Activated B cell treated with CpG ODN at 0.5 μM for 24 hours (primary cell): ENCODE data around the gene OR6C2. TPM values are rescaled to one million over a fixed set of nuclear protein-coding genes. Genes with fewer than 3 reads are reported as not detected.
"Not testable (repeated sequence)": the region's sequence is repeated elsewhere in the genome, so short reads cannot be mapped to it uniquely, and the experiment has no call there.

Experiments
- ATAC-seq: fragments of 200-7000 bp; cut with Tn5 transposase; one replicate; pipeline ENCODE4 v1.10.0; 2021; ENCODE audit warnings: low read depth, mild to moderate bottlenecking, moderate library complexity
- CTCF ChIA-PET: fragments of 350-600 bp; sonication (Branson Sonifier 250); formaldehyde crosslinking; loops from one replicate; lab custom pipeline; 2021; ENCODE audit warnings: antibody characterized with exemption; lab: Charles Lee
- POLR2A ChIA-PET: fragments of 350-600 bp; sonication (Branson Sonifier 250); formaldehyde crosslinking; loops from one replicate; lab custom pipeline; 2021; ENCODE audit warnings: antibody characterized with exemption; lab: Charles Lee
- DNase-seq: peaks from one replicate; pipeline ENCODE4 v3.0.0; 2022
- H3K27ac Mint-ChIP-seq: one replicate; pipeline ENCODE4 v1.8.0; 2020; ENCODE audit warnings: mixed read lengths
- H3K27me3 Mint-ChIP-seq: one replicate; pipeline ENCODE4 v1.8.0; 2021; ENCODE audit warnings: mixed read lengths
- H3K36me3 Mint-ChIP-seq: one replicate; pipeline ENCODE4 v1.8.0; 2021; ENCODE audit warnings: low read depth, mixed read lengths
- H3K4me1 Mint-ChIP-seq: one replicate; pipeline ENCODE4 v1.8.0; 2021; ENCODE audit warnings: mixed read lengths
- H3K4me3 Mint-ChIP-seq: one replicate; pipeline ENCODE4 v1.8.0; 2020; ENCODE audit warnings: mild to moderate bottlenecking, mixed read lengths
- H3K9me3 Mint-ChIP-seq: one replicate; pipeline ENCODE4 v1.8.0; 2020; ENCODE audit warnings: mixed read lengths
- CTCF ChIP-seq: fragments of 200-600 bp; IDR thresholded peaks from one replicate; pipeline ENCODE4 v1.8.0; 2022; ENCODE audit warnings: antibody characterized with exemption, mild to moderate bottlenecking
- intact Hi-C: fragments of 100-400 bp; cut with micrococcal nuclease; formaldehyde crosslinking; loops from one replicate; pipeline ENCODE4 v1.15.1; 2024
- total RNA-seq: library from RNA; stranded (reverse); gene quantifications from 2 replicates; pipeline ENCODE4 v1.2.3, GENCODE V29; 2022

The OR6C2 gene
- not detected in 2 replicates for total RNA-seq

DNA sequence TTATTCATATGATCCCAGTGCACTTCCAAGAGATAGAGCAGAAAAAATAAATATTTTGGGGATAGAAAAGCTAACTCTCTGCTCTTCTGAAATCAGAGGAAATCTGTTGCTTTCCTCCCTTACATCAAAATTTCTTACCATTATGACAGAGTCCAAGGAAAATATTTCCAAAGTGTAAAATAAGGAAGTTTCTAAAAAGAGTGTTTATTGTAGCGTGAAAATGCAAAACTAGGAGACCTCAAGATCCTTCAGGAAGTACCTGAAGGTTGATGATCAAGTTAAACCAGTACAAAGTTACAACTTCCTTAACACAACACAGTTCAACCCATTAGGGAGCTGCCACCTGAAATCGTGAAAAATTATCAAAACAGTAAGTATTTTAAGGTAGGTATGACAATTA lies at the start of gene OR6C2:
Gene OR6C2, plus strand, starts transcription at position 301 of the 400 bp plus-strand sequence. CDS start 8,138 bp downstream, outside the sequence.
- no peak for TF ChIP-seq CTCF
- Mint-ChIP-seq H3K36me3 (peaks cover 7% of the 10 kb centered on the region), H3K27me3 (peaks cover 2% of the 10 kb centered on the region), H3K4me3 (no peak within 1 kb of the TSS), H3K27ac (no peak within 1 kb of the TSS), H3K9me3 (peaks cover 20% of the 10 kb centered on the region), H3K4me1 (peaks cover 5% of the 10 kb centered on the region)
- ChIA-PET POLR2A (no interaction called here), CTCF (no interaction called here)
- no peak for ATAC-seq
- intact Hi-C loops, result no loop called here
- no peak for DNase-seq

- DNase-seq, result no peak
- Mint-ChIP-seq H3K4me3 (no peak overlapping the region), H3K27ac (no peak overlapping the region), H3K9me3 (no peaks in the 10 kb centered on the region), H3K4me1 (no peaks in the 10 kb centered on the region), H3K36me3 (no peaks in the 10 kb centered on the region), H3K27me3 (peaks cover 5% of the 10 kb centered on the region)
- ATAC-seq, result no peak
- POLR2A ChIA-PET, result no interaction called here
- intact Hi-C loops, result no loop called here
- CTCF ChIA-PET, result no interaction called here
- no peak for TF ChIP-seq CTCF
Measured at GRCh38 chr12:55396326-55396725, 47.5 kb upstream of the OR6C2 start.

GRCh38 chr12:55400229-55400628 lies 43.6 kb upstream of the OR6C2 start, which contains the start of gene OR6C65:
OR6C65 (plus strand) TSS chr12:55400529; CDS start chr12:55400529, 0 bp downstream.
- ATAC-seq (no peak), DNase-seq (no peak)
- no peaks in the 10 kb centered on the region for H3K36me3 Mint-ChIP-seq
- H3K27ac Mint-ChIP-seq, result no peak within 1 kb of the TSS
- no peaks in the 10 kb centered on the region for H3K27me3 Mint-ChIP-seq
- no peak within 1 kb of the TSS for H3K4me3 Mint-ChIP-seq
- ChIA-PET POLR2A (no interaction called here), CTCF (no interaction called here)
- no peak for TF ChIP-seq CTCF
- intact Hi-C loops, result no loop called here
- H3K4me1 Mint-ChIP-seq, result no peaks in the 10 kb centered on the region
- peaks cover 2% of the 10 kb centered on the region for H3K9me3 Mint-ChIP-seq

DNA sequence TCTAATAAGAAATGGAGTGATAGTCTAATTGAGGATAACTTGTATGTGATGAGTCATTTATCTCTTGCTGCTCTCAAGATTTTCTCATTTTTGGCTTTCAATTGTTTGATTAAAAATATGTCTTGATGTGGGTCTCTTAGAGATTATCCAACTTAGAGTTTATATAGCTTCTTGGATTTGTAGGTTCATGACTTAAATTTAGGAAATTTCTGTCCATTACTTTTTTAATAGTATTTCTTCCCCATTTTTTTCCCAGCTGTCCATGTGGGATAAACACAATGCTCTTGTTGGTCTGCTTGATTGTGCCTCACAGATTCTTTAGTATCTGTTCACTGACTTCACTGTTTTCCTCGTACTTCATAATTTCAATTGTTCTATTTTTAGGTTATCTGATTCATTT lies 36.0 kb upstream of the OR6C2 start:
- CTCF ChIA-PET, result no interaction called here
- peaks cover 5% of the 10 kb centered on the region for H3K9me3 Mint-ChIP-seq

GRCh38 chr12:55409133-55409532 lies 34.7 kb upstream of the OR6C2 start:
- POLR2A ChIA-PET, H3K9me3 Mint-ChIP-seq, ATAC-seq, DNase-seq, H3K4me1 Mint-ChIP-seq, H3K27me3 Mint-ChIP-seq, H3K36me3 Mint-ChIP-seq, CTCF ChIA-PET, H3K4me3 Mint-ChIP-seq, H3K27ac Mint-ChIP-seq, intact Hi-C loops: not testable (repeated sequence)

More for the DNA sequence above, 36.0 kb upstream of the OR6C2 start:
- no peak for DNase-seq
- H3K4me3 Mint-ChIP-seq, result no peak overlapping the region
- H3K4me1 Mint-ChIP-seq, result no peaks in the 10 kb centered on the region
- intact Hi-C loops, result no loop called here
- TF ChIP-seq CTCF, result no peak
- H3K36me3 Mint-ChIP-seq, result no peaks in the 10 kb centered on the region
- H3K27ac Mint-ChIP-seq, result no peak overlapping the region
- POLR2A ChIA-PET, result no interaction called here
- ATAC-seq, result no peak
- H3K27me3 Mint-ChIP-seq, result no peaks in the 10 kb centered on the region

GRCh38 chr12:55412138-55412537 lies 31.7 kb upstream of the OR6C2 start:
- H3K27ac Mint-ChIP-seq, ATAC-seq, DNase-seq, CTCF ChIA-PET, intact Hi-C loops, H3K27me3 Mint-ChIP-seq, H3K36me3 Mint-ChIP-seq, H3K4me1 Mint-ChIP-seq, H3K9me3 Mint-ChIP-seq, POLR2A ChIA-PET, H3K4me3 Mint-ChIP-seq: not testable (repeated sequence)

DNA sequence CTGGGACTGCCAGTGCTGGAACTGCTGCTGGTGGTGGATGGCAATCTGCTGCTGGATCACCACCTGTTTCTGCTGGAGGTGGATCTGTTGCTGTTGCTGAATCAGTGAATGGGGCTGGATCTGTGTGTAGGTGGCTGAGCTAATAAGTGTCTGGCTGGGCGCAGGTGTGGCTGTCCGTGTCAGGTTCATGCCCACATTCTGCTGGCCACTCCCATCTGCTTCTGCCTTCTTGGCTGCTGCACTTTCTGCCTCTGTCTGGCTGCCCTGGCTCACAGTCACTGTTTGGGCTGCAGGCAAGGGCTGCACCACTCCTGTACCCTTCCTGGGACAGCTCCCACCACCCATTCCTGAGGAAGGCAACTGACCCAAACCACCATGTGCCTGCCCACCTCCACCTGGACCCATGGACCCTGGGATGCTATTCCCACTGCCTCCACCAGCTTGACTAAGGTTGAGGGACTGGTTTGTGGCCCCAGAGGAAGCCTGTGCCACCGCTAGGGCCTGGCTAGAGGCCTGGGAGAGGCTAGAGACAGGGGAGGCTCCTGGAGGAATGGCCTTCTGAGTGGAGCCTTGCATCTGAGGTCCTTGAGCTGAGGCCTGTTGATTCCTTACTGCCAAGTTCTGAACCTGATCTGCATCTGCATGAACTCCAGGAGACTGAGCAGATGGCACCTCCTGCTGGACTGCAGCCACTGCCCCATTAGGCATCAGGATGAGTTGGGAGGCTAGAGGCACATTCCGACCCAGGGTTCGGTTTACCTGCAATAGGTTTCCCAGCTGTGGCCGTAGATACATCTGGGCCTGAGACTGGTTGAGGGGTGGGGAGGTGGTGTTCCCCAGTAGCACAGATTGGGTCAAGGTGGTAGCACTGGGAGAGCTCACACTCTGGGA lies 30.1 kb upstream of the OR6C2 start:
- ATAC-seq, CTCF ChIA-PET, POLR2A ChIA-PET, H3K4me1 Mint-ChIP-seq, intact Hi-C loops, DNase-seq, H3K36me3 Mint-ChIP-seq, H3K4me3 Mint-ChIP-seq, H3K9me3 Mint-ChIP-seq, H3K27ac Mint-ChIP-seq: not testable (repeated sequence)
- H3K27me3 Mint-ChIP-seq, result peaks cover 20% of the 10 kb centered on the region

DNA sequence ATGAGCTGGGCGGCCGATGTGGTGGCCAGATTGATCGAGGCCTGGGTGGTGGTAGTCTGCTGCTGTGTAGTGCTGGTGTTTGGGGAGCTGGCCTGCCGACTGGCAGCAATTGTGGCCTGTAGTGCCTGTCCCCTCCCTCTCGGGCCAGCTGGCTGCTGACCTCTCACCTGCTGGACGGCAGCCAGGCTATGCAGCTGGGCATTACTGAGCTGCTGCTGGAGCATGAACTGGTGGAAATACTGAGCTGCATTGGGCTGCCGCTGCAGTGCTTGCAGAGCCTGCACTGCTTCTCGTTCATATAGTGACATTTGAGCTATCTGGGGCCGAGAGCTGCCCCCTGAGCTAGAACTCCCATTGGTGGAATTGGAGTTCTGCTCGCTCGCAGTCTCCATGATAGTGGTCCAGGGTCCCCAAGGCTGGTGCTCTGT lies 29.5 kb upstream of the OR6C2 start:
- H3K9me3 Mint-ChIP-seq, H3K27ac Mint-ChIP-seq, H3K36me3 Mint-ChIP-seq, DNase-seq, CTCF ChIA-PET, POLR2A ChIA-PET, ATAC-seq, H3K4me1 Mint-ChIP-seq, H3K4me3 Mint-ChIP-seq, intact Hi-C loops: not testable (repeated sequence)
- peaks cover 27% of the 10 kb centered on the region for H3K27me3 Mint-ChIP-seq
